Skeletal muscle tissue (tissue), 4 donors: ENCODE data around the gene CAPN12. TPM values are rescaled to one million over a fixed set of nuclear protein-coding genes. Genes with fewer than 3 reads are reported as not detected.
A peak's percentile ranks its signal among the peaks of the same experiment; 100 is the strongest.

Source experiments
- H3K27ac ChIP-seq: one replicate; pipeline ENCODE4 v1.7.0; 2013; ENCODE audit warnings: mild to moderate bottlenecking, low read depth, low read length, inconsistent platforms
- H3K27me3 ChIP-seq, 3 donors: one replicate each; pipeline ENCODE4 v1.7.0; 2013; ENCODE audit warnings: low read length in 3 of 3; ENCODE audit not compliant: control insufficient read depth in 3 of 3, insufficient read depth in 3 of 3
- H3K36me3 ChIP-seq, 3 donors: one replicate each; pipeline ENCODE4 v1.7.0; 2013; ENCODE audit warnings: low read length in 3 of 3; ENCODE audit not compliant: control insufficient read depth in 3 of 3, insufficient read depth in 3 of 3
- H3K4me1 ChIP-seq, 3 donors: one replicate each; pipeline ENCODE4 v1.7.0; 2013; ENCODE audit warnings: low read length in 3 of 3, mild to moderate bottlenecking in 3 of 3; ENCODE audit not compliant: control insufficient read depth in 3 of 3, insufficient read depth in 3 of 3
- H3K4me3 ChIP-seq, 3 donors: one replicate each; pipeline ENCODE4 v1.7.0; 2013; ENCODE audit warnings: low read length in 3 of 3
- H3K9ac ChIP-seq, 3 donors: one replicate each; pipeline ENCODE4 v1.7.0; 2013; ENCODE audit warnings: low read length in 3 of 3, mild to moderate bottlenecking in 3 of 3, moderate library complexity in 2 of 3, low read depth in 1 of 3
- H3K9me3 ChIP-seq, 3 donors: one replicate each; pipeline ENCODE4 v1.7.0; 2013; ENCODE audit warnings: low read length in 3 of 3; ENCODE audit not compliant: control insufficient read depth in 3 of 3
- total RNA-seq: library from RNA; depleted of rRNA; stranded (reverse); fragments of >200 nt; gene quantifications from one replicate; pipeline ENCODE4 v1.2.3, GENCODE V29; 2014
- donor health status: Osteomylitis.

The CAPN12 gene
- total RNA-seq, 1 donor from 2014 or later = 0.52 TPM

DNA sequence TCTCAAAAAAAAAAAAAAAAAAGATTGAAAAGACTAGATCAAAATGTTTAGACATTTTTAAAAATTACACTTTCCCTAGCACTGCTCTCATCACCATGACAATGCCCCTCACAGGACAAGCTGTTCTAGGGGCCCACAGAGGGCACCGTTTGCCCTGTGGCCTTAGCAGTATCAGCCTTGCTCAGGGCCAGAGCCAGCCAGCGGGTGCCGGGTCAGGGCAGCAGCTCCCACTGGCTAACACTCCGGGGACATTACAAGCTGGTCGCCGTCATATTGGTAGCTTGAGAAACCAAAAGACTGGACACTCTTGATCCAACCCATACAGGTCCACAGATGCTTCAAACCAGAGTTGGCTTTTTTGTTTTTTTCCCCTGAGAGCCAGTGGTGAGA, 18.0 kb downstream of the CAPN12 start:
- Histone ChIP-seq H3K36me3 (peaks cover 72 to 89% (median 83%) of the 10 kb centered on the region in 3 donors), H3K27me3 (no peaks in the 10 kb centered on the region), H3K27ac (no peak overlapping the region), H3K4me3 (no peak overlapping the region), H3K9me3 (no peaks in the 10 kb centered on the region), H3K4me1 (peaks cover 7 to 34% (median 28%) of the 10 kb centered on the region in 3 donors), H3K9ac (peak overlapping the region in 1 of 3 donors; percentile 40)

DNA sequence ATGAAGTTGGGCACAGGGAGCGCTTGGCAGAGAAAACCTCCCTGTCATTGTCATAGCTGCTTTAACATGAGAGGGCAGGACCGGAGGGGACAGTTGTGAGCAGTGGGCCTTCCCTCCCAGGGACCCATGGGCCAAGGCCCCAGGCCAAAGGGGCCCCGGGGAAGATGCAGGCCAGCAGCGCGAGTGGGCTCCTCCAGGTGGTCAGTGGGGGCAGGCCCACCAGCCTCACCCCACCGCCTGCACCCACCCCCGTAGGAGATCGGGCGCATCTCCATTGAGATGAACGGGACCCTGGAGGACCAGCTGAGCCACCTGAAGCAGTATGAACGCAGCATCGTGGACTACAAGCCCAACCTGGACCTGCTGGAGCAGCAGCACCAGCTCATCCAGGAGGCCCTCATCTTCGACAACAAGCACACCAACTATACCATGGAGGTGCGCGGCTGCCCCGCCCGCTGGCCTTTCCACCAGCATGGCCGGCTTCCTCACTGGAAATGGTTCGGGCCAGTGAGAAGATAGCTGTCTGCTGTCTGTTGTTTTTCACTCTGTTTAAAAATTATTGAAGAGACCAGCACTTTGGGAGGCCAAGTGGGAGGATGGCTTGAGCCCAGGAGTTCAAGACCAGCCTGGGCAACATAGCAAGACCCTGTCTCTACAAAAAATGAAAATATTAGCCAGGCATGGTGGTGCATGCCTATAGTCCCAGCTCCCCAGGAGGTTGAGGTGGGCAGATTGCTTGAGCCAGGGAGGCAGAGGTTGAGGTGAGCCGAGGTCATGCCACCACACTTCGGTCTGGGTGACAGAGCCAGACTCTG, 18.6 kb downstream of the CAPN12 start:
- H3K9ac ChIP-seq = no peak overlapping the region
- peaks cover 12 to 37% (median 34%) of the 10 kb centered on the region in 3 donors for H3K4me1 ChIP-seq
- H3K36me3 ChIP-seq = peaks cover 74 to 91% (median 82%) of the 10 kb centered on the region in 3 donors
- no peak overlapping the region for H3K4me3 ChIP-seq
- no peaks in the 10 kb centered on the region for H3K9me3 ChIP-seq
- no peaks in the 10 kb centered on the region for H3K27me3 ChIP-seq
- no peak overlapping the region for H3K27ac ChIP-seq

DNA sequence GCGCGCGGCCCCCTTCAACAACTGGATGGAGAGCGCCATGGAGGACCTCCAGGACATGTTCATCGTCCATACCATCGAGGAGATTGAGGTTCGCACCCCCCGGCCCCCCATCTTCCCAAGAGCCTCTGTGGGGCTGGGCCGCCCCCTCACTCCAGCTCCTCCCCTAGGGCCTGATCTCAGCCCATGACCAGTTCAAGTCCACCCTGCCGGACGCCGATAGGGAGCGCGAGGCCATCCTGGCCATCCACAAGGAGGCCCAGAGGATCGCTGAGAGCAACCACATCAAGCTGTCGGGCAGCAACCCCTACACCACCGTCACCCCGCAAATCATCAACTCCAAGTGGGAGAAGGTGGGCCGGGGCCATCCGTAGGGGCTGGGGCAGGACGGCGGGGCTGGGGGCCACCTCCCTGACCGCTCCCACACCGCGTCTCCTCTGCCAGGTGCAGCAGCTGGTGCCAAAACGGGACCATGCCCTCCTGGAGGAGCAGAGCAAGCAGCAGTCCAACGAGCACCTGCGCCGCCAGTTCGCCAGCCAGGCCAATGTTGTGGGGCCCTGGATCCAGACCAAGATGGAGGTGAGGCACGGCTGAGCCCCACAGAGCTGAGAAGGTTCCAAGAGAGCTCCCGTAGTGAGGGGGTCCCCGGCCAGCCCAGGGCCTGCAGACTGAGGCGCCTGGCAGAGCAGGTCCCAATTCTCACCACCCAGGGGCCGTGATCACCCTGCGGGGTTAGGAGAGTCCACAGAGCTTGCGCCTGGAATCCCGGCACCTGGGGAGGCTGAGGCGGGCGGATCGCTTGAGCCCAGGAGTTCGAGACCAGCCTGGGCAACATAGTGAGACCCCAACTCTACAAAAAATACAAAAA, 20.1 kb downstream of the CAPN12 start:
- Histone ChIP-seq H3K27ac (no peak overlapping the region), H3K4me3 (no peak overlapping the region), H3K9ac (no peak overlapping the region), H3K4me1 (peaks cover 25 to 51% (median 49%) of the 10 kb centered on the region in 3 donors), H3K36me3 (peaks cover 80 to 94% (median 80%) of the 10 kb centered on the region in 3 donors), H3K27me3 (no peaks in the 10 kb centered on the region), H3K9me3 (no peaks in the 10 kb centered on the region)

DNA sequence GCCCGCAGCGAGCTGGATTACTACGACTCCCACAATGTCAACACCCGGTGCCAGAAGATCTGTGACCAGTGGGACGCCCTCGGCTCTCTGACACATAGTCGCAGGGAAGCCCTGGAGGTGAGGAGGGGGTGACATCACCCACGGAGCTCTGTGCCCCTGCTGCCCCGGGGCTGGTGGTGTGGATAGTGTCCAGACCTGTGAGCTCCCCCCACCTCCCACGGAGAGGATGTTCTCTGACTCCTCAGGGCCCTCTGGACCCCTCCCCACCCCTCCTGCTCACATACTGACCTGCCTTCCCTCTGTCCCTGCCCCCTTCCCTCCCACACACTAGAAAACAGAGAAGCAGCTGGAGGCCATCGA, 20.7 kb downstream of the CAPN12 start:
- peaks cover 78 to 92% (median 80%) of the 10 kb centered on the region in 3 donors for H3K36me3 ChIP-seq
- no peaks in the 10 kb centered on the region for H3K27me3 ChIP-seq
- H3K4me3 ChIP-seq = no peak overlapping the region
- H3K4me1 ChIP-seq = peaks cover 32 to 57% (median 55%) of the 10 kb centered on the region in 3 donors
- H3K27ac ChIP-seq = peak overlapping the region; percentile 73
- H3K9ac ChIP-seq = no peak overlapping the region
- H3K9me3 ChIP-seq = no peaks in the 10 kb centered on the region

DNA sequence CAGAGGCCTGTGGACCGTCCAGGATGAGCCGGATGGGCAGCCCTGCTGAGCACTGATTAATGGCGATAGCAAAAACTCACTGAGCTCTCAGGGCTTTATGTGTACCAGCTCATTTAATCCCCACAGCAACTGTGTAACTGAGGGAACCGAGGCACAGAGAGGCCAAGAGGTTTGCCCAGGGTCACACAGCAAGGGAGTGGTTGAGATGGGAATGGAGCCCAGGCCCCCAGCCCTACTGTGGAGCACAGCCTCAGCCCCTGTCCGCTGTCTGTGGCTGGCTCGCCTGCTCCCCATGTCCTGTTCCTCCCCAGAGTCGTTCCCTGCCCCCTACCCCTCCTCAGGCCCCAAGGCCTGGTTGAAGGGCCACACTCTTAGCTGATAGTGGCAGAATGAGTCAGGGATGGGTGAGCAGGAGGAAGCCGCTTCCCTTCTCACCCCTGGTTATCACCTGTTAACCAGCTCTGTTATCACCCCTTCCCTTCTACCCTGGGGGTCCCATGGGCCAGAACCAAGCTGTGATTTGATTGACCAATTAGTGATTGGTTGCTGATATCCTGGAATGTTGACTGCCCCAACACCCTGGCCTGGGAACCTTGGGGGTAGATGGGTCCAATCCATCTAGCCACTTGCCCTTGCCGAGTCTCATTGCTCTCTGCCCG, 21.2 kb downstream of the CAPN12 start:
- no peaks in the 10 kb centered on the region for H3K27me3 ChIP-seq
- H3K36me3 ChIP-seq = peaks cover 77 to 92% (median 79%) of the 10 kb centered on the region in 3 donors
- H3K4me3 ChIP-seq = no peak overlapping the region
- no peaks in the 10 kb centered on the region for H3K9me3 ChIP-seq
- peak overlapping the region in 1 of 3 donors; percentile 54 for H3K9ac ChIP-seq
- peaks cover 33 to 59% (median 56%) of the 10 kb centered on the region in 3 donors for H3K4me1 ChIP-seq
- H3K27ac ChIP-seq = peak overlapping the region; percentile 73

DNA sequence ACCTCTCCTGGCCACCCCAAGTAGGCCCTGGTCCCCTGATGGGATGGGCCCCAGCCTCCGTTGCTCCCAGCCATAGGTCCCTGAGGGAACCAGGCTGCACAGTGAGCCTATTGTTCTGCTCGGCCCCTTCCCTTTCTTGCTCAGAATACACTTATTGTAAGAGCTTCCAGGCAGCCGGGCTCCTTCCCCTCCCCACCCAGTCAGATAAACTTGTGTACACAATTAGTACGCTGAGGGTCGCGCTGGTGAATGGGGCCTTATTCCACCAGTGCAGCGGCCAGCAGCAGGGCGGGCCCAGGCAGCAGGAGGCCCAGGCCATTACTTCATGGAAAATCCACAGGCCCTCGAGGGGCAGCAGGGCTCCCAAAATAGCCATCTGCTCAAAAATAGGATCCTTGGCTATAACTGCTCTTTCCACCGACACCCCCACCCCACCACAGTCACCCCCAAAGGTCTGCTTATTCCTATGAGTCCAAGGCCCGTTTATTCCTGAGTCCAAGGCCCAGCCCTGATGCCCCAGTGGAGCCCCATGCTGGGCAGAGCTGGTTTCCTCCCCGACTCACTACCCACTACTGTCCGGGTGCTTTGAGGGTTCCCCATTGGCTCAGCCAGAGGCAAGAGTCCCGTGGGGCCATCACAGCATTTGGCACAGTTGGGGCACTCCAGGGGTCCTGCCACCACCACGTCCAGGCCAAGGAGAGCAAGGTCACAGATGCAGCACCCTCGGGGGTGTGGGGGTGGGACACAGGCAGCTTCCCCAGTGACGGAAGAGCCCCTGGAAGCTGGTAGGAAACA, 22.1 kb downstream of the CAPN12 start:
- Histone ChIP-seq H3K9me3 (no peaks in the 10 kb centered on the region), H3K4me1 (peaks cover 33 to 58% (median 53%) of the 10 kb centered on the region in 3 donors), H3K9ac (peak overlapping the region; percentile 2 to 59 (median 54)), H3K27ac (peak overlapping the region; percentile 73), H3K4me3 (no peak overlapping the region), H3K36me3 (peaks cover 77 to 92% (median 80%) of the 10 kb centered on the region in 3 donors), H3K27me3 (no peaks in the 10 kb centered on the region)

DNA sequence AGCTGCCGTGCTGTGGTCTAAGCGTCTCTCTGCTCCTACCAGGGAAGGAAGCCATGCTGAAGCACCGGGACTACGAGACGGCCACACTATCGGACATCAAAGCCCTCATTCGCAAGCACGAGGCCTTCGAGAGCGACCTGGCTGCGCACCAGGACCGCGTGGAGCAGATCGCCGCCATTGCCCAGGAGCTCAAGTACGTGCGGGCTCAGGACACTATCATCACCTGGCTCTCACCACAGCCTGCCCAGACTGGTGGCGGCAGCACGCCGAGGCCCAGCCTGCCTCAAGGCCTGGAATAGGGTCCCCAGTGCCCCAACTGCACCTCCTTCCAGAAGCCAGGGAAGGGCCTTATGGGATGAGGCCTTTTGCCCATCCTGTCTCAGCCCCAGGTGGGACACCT, 22.8 kb downstream of the CAPN12 start:
- Histone ChIP-seq H3K27ac (peak overlapping the region; percentile 73), H3K36me3 (peaks cover 77 to 91% (median 79%) of the 10 kb centered on the region in 3 donors), H3K4me3 (no peak overlapping the region), H3K4me1 (peaks cover 33 to 58% (median 47%) of the 10 kb centered on the region in 3 donors), H3K27me3 (no peaks in the 10 kb centered on the region), H3K9ac (peak overlapping the region; percentile 2 to 59 (median 33)), H3K9me3 (no peaks in the 10 kb centered on the region)

DNA sequence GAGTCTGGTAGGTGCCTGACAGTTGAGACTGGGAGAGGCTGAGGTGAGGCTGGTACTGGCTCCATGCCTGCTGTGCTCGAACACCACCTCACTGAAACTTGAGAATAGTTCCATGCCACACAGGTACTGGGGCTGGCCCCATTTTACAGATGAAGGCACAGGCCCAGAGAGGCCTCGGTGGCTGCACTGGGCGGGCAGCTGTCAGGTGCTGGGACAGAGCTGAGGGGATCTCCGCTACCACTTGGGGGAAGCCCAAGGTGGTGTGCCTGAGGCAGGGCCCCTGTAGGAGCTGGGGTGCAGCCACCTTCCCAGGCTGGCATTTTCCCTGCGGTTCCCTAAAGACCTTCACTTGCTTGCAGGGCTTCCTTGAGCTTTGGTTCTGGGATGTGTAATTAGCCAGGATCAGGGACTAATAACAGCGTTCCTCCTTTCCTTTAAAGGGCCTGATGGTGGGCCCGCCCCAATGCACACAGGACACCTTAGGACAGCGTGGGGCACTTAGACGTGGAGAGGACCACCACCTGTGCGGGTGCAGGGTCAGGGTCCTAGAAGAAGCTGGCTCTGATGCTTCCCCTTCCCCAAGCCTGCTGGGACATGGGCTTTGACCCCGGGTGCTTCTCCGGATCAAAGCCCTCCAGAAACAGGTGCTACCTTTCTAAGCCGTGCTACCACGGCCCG, 23.6 kb downstream of the CAPN12 start:
- Histone ChIP-seq H3K9me3 (no peaks in the 10 kb centered on the region), H3K36me3 (peaks cover 69 to 87% (median 76%) of the 10 kb centered on the region in 3 donors), H3K4me1 (peaks cover 34 to 54% (median 48%) of the 10 kb centered on the region in 3 donors), H3K4me3 (no peak overlapping the region), H3K27me3 (no peaks in the 10 kb centered on the region), H3K27ac (peak overlapping the region; percentile 73), H3K9ac (peak overlapping the region in 2 of 3 donors; percentile 43 to 54)
